ENCODE data around the gene PAMR1. TPM values are rescaled to one million over a fixed set of nuclear protein-coding genes. Genes with fewer than 3 reads are reported as not detected.

Gene PAMR1
- total RNA-seq, 1 experiment from 2014 or later, result 1.1 TPM

GRCh38 chr11:35555488-35555887 lies 30.1 kb upstream of the PAMR1 start:
- Histone ChIP-seq H3K4me1 (replicated peaks; ENCODE audit: insufficient read depth) (peaks cover 13% of the 10 kb centered on the region), H3F3A (ENCODE audit: insufficient read depth, low read depth) (peaks cover under 1% of the 10 kb centered on the region; the same call in 1 of the 2 replicates), H3K9me2 (ENCODE audit: insufficient read depth) (no peaks in the 10 kb centered on the region), H3K4me2 (no peak overlapping the region), H4K20me1 (ENCODE audit: insufficient read depth) (no peaks in the 10 kb centered on the region), H3K4me3 (no peak overlapping the region), H3K79me2 (ENCODE audit: low read depth) (no peaks in the 10 kb centered on the region), H3K27ac (no peak overlapping the region), H3K36me3 (ENCODE audit: low read depth) (no peaks in the 10 kb centered on the region), H3K27me3 (ENCODE audit: insufficient read depth, low read depth) (no peaks in the 10 kb centered on the region), H3K9me3 (ENCODE audit: insufficient read depth, low read depth) (no peaks in the 10 kb centered on the region), H2AFZ (no peak overlapping the region)
- no TSS peak for BruUV-seq (replicated peaks)
- TF ChIP-seq EZH2 (IDR thresholded peaks at IDR 0.05; ENCODE audit: low read depth), result no peak
- TF ChIP-seq, protein P1, sequence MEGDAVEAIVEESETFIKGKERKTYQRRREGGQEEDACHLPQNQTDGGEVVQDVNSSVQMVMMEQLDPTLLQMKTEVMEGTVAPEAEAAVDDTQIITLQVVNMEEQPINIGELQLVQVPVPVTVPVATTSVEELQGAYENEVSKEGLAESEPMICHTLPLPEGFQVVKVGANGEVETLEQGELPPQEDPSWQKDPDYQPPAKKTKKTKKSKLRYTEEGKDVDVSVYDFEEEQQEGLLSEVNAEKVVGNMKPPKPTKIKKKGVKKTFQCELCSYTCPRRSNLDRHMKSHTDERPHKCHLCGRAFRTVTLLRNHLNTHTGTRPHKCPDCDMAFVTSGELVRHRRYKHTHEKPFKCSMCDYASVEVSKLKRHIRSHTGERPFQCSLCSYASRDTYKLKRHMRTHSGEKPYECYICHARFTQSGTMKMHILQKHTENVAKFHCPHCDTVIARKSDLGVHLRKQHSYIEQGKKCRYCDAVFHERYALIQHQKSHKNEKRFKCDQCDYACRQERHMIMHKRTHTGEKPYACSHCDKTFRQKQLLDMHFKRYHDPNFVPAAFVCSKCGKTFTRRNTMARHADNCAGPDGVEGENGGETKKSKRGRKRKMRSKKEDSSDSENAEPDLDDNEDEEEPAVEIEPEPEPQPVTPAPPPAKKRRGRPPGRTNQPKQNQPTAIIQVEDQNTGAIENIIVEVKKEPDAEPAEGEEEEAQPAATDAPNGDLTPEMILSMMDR (conservative IDR thresholded peaks at IDR 0.05), result no peak
- ChIA-PET CTCF (no interaction called here), POLR2A (ENCODE audit: unreplicated experiment) (no interaction called here)
- intact Hi-C loops (cut with micrococcal nuclease; ENCODE audit: unreplicated experiment), result no loop called here
- DNase-seq, result no peak

DNA sequence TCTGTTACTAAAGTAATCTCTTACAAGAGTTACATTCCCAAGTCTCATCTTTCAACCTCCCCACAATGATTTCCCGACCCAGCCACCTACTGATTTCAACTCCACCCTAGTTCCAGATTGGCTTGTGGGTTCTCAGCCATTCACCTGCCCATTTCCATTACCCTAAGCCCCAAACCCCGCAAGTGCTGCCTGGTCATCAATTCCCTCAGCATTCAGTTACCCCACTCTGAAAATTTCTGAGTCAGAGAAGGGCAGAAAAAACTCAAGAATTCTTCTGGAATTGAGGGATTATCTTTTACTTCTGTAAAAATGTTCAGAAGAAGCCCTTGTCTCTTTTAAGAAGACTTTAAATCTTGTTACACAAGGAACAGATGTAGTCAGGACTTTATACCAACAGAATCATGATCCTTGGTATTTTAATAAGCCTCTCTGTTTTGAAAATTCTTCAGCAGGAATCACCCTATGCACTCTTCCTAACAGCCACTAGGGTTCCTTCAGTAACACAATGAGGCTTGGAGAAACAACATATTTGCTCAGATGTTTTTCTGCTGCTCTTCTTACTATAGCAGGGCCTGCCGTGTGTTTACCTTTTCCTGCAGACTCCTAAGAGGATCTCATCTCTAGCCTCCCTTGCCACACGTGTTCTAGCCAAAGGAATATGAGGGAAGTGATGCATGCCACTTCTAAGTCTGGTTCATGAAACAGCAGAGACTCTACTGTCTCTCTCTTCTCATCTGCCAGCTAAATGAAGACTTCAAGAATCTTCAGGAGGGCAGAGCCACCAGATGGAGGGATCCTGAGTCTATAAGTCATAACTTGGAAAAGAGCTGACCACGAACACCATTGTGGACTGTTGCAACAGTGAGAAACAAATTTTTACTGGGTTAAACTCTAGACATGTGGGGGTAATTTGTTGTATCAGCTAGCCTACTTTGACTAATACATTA lies 29.3 kb upstream of the PAMR1 start:
- BruUV-seq (replicated peaks), result no TSS peak
- Histone ChIP-seq H3K4me1 (replicated peaks; ENCODE audit: insufficient read depth) (peaks cover 20% of the 10 kb centered on the region), H4K20me1 (ENCODE audit: insufficient read depth) (no peaks in the 10 kb centered on the region), H3K9me3 (ENCODE audit: insufficient read depth, low read depth) (no peaks in the 10 kb centered on the region), H3K79me2 (ENCODE audit: low read depth) (no peaks in the 10 kb centered on the region), H3K27ac (no peak overlapping the region), H2AFZ (no peak overlapping the region), H3K4me3 (no peak overlapping the region), H3K27me3 (ENCODE audit: insufficient read depth, low read depth) (no peaks in the 10 kb centered on the region), H3K4me2 (no peak overlapping the region), H3K9me2 (ENCODE audit: insufficient read depth) (no peaks in the 10 kb centered on the region), H3K36me3 (ENCODE audit: low read depth) (no peaks in the 10 kb centered on the region), H3F3A (ENCODE audit: insufficient read depth, low read depth) (peaks cover 7% of the 10 kb centered on the region; the same call in 1 of the 2 replicates)
- CTCF ChIA-PET, result no interaction called here
- intact Hi-C loops (cut with micrococcal nuclease; ENCODE audit: unreplicated experiment), result no loop called here
- POLR2A ChIA-PET (ENCODE audit: unreplicated experiment), result no interaction called here
- DNase-seq, result no peak
- TF ChIP-seq EZH2 (IDR thresholded peaks at IDR 0.05; ENCODE audit: low read depth), result no peak
- TF ChIP-seq, protein P1 (conservative IDR thresholded peaks at IDR 0.05), result peak; percentile 51; the same call in 1 of the 2 replicates

DNA sequence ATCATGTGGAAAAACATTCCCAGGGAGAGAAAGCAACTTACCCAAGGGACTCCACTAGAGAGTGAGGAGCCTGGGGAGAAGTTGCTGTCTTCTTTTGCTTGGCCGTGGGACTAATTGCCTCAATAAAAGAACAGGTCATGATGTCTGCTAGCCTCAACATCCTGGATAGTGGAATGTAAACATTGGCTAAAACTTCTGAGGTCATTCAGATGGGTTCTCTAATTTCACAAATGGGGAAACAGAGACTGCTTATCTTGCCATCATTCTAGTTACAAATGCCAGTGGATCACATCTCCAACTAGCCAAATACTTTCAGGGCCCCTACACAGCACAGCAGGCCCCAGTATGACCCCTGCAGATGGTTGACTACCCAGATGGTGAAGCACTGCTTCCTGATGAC lies 28.4 kb upstream of the PAMR1 start:
- H3K27ac ChIP-seq, result no peak overlapping the region
- CTCF ChIA-PET, result no interaction called here
- intact Hi-C loops (cut with micrococcal nuclease; ENCODE audit: unreplicated experiment), result no loop called here

More for the DNA sequence above, 28.4 kb upstream of the PAMR1 start:
- H3K9me3 ChIP-seq (ENCODE audit: insufficient read depth, low read depth), result no peaks in the 10 kb centered on the region
- H2AFZ ChIP-seq, result no peak overlapping the region
- POLR2A ChIA-PET (ENCODE audit: unreplicated experiment), result no interaction called here
- H4K20me1 ChIP-seq (ENCODE audit: insufficient read depth), result no peaks in the 10 kb centered on the region
- no peak for TF ChIP-seq EZH2 (IDR thresholded peaks at IDR 0.05; ENCODE audit: low read depth)
- TF ChIP-seq, protein P1 (conservative IDR thresholded peaks at IDR 0.05), result no peak
- H3K4me2 ChIP-seq, result 0 out of 2 replicates have a peak overlapping the region, but pooled peaks have one; percentile 2
- no peaks in the 10 kb centered on the region for H3K9me2 ChIP-seq (ENCODE audit: insufficient read depth)
- H3K4me3 ChIP-seq, result no peak overlapping the region
- no peaks in the 10 kb centered on the region for H3K27me3 ChIP-seq (ENCODE audit: insufficient read depth, low read depth)
- H3K36me3 ChIP-seq (ENCODE audit: low read depth), result no peaks in the 10 kb centered on the region
- H3K4me1 ChIP-seq (replicated peaks; ENCODE audit: insufficient read depth), result peaks cover 24% of the 10 kb centered on the region
- H3F3A ChIP-seq (ENCODE audit: insufficient read depth, low read depth), result peaks cover 7% of the 10 kb centered on the region; the same call in 1 of the 2 replicates
- H3K79me2 ChIP-seq (ENCODE audit: low read depth), result no peaks in the 10 kb centered on the region
- peak; percentile 14 to 72 for DNase-seq
- BruUV-seq (replicated peaks), result no TSS peak
